K562 (cell line): ENCODE measurements around the gene TMC4. TPM values are rescaled to one million over a fixed set of nuclear protein-coding genes. Genes with fewer than 3 reads are reported as not detected.

Experiments
- ATAC-seq: fragments of 200-7000 bp; cut with Tn5 transposase; 3 replicates; pipeline ENCODE4 v1.9.1; 2020; ENCODE audit warnings: moderate library complexity
- BruUV-seq: library from RNA; stranded (reverse); fragments of 400-500 nt; replicated peaks from 2 replicates; lab custom pipeline; 2021; lab: Mats Ljungman, UMichigan
- CTCF ChIA-PET: fragments of 300-600 bp; formaldehyde crosslinking; extraction: SDS; loops from one replicate; lab custom pipeline; 2021; ENCODE audit warnings: low intra/inter-chr PET ratio; lab: Yijun Ruan, JAX
- POLR2A ChIA-PET: fragments of 300-600, 350-650 bp; sonication (Branson Sonifier 250); formaldehyde crosslinking; extraction: SDS; loops from one replicate; lab custom pipeline; 2021; ENCODE audit warnings: antibody characterized with exemption, inconsistent platforms; lab: Yijun Ruan, JAX
- DNase-seq, 4 experiments: peaks; one replicate each; pipeline versions ENCODE4 v3.0.0 to v3.0.0-alpha.2; 2011 to 2018; ENCODE audit warnings: low spot score in 3 of 4, mixed read lengths in 3 of 4; ENCODE audit errors: extremely low read depth in 1 of 4
- FAIRE-seq: peaks from 2 replicates; lab custom pipeline; 2011; peaks lifted over from hg19 to GRCh38; lab: Jason Lieb, UNC
- H2AFZ ChIP-seq: 2 replicates; pipeline ENCODE4 v1.6.0; 2011; ENCODE audit warnings: low read depth, low read length, control low read depth, inconsistent platforms
- H3K27ac ChIP-seq: fragments of 200-600 bp; 3 replicates; pipeline ENCODE4 v1.8.0; 2011; ENCODE audit warnings: low read depth, mild to moderate bottlenecking, control low read depth, inconsistent platforms, low read length, moderate library complexity, mixed read lengths; ENCODE audit errors: extremely low read depth
- H3K27me3 ChIP-seq, 2 experiments: fragments of 300-600 bp in 1 of 2; 2 replicates in 1 of 2; 3 replicates in 1 of 2; pipeline versions ENCODE4 v1.6.0 to v1.8.0; 2011; ENCODE audit warnings: inconsistent platforms in 2 of 2, low read length in 2 of 2, mild to moderate bottlenecking in 1 of 2, mixed read lengths in 1 of 2, moderate library complexity in 1 of 2; ENCODE audit not compliant: control insufficient read depth in 2 of 2, insufficient read depth in 2 of 2
- H3K36me3 ChIP-seq: fragments of 300-600 bp; 3 replicates; pipeline ENCODE4 v1.8.0; 2011; ENCODE audit warnings: mild to moderate bottlenecking, low read length, inconsistent platforms; ENCODE audit not compliant: control insufficient read depth, insufficient read depth
- H3K4me1 ChIP-seq, 2 experiments: fragments of 200-600 bp in 1 of 2; replicated peaks in 1 of 2; 2 replicates in 1 of 2; 3 replicates in 1 of 2; pipeline versions ENCODE4 v1.5.1 to v1.8.0; 2011; ENCODE audit warnings: inconsistent platforms in 2 of 2, low read length in 2 of 2, mild to moderate bottlenecking in 1 of 2, mixed read lengths in 1 of 2, moderate library complexity in 1 of 2; ENCODE audit not compliant: control insufficient read depth in 2 of 2, insufficient read depth in 2 of 2
- H3K4me2 ChIP-seq: 2 replicates; pipeline ENCODE4 v1.6.1; 2011; ENCODE audit warnings: low read length, control low read depth, inconsistent platforms, mixed read lengths; ENCODE audit not compliant: insufficient read depth
- H3K4me3 ChIP-seq: fragments of 200-600 bp; sonication (generic), shearing (Covaris generic); 2 replicates; pipeline ENCODE4 v1.5.1; 2016; ENCODE audit warnings: control low read depth, inconsistent platforms
- H3K79me2 ChIP-seq: fragments of 200-600 bp; 3 replicates; pipeline ENCODE4 v1.8.0; 2011; ENCODE audit warnings: low read length, inconsistent platforms; ENCODE audit not compliant: control insufficient read depth, insufficient read depth
- H3K9ac ChIP-seq, 2 experiments: 2 replicates each; pipeline versions ENCODE4 v1.6.0 to v1.6.1; 2011; ENCODE audit warnings: low read depth in 2 of 2, low read length in 2 of 2, control low read depth in 1 of 2, inconsistent platforms in 1 of 2, mild to moderate bottlenecking in 1 of 2, mixed read lengths in 1 of 2; ENCODE audit not compliant: insufficient read depth in 1 of 2
- H3K9me1 ChIP-seq: one replicate; pipeline ENCODE4 v1.6.0; 2011; ENCODE audit warnings: inconsistent platforms, mild to moderate bottlenecking, low read length, moderate library complexity; ENCODE audit not compliant: control insufficient read depth, insufficient read depth
- H3K9me3 ChIP-seq: replicated peaks from 2 replicates; pipeline ENCODE4 v1.5.1; 2011; ENCODE audit warnings: low read depth, low read length, inconsistent platforms; ENCODE audit not compliant: control insufficient read depth, insufficient read depth
- H4K20me1 ChIP-seq: replicated peaks from 2 replicates; pipeline ENCODE4 v1.6.1; 2011; ENCODE audit warnings: low read length, inconsistent platforms, mixed read lengths; ENCODE audit not compliant: control insufficient read depth, insufficient read depth
- E4F1 ChIP-seq: fragments of 250-450 bp; sonication (Bioruptor Pico); IDR thresholded peaks from 2 replicates; pipeline ENCODE4 v1.5.0; 2021; ENCODE audit warnings: mild to moderate bottlenecking, borderline replicate concordance
- FOS ChIP-seq: IDR thresholded peaks from 3 replicates; pipeline ENCODE4 v1.6.1; 2011; ENCODE audit not compliant: insufficient read length; ENCODE audit errors: extremely low read depth
- GABPB1 ChIP-seq: sonication (generic); formaldehyde crosslinking; IDR thresholded peaks from 2 replicates; pipeline ENCODE4 v1.8.0; 2022; ENCODE audit warnings: mild to moderate bottlenecking, missing genetic modification reagents
- MYNN ChIP-seq, 2 experiments: sonication (generic); formaldehyde crosslinking in 1 of 2; IDR thresholded peaks; 2 replicates each; pipeline versions ENCODE4 v1.5.0 to v1.6.1; 2016 to 2020; ENCODE audit warnings: antibody characterized with exemption in 1 of 2, missing genetic modification reagents in 1 of 2
- NUFIP1 ChIP-seq: fragments of 450-650 bp; IDR thresholded peaks from 2 replicates; pipeline ENCODE4 v1.6.1; 2018; ENCODE audit not compliant: partially characterized antibody
- POLR2AphosphoS2 ChIP-seq: IDR thresholded peaks from 2 replicates; pipeline ENCODE4 v1.6.1; 2012; ENCODE audit warnings: low read length, improper control_type of control experiment
- RBM34 ChIP-seq: fragments of 200-400 bp; formaldehyde crosslinking; IDR thresholded peaks from 2 replicates; pipeline ENCODE4 v1.6.1; 2018; ENCODE audit warnings: low read length, borderline replicate concordance; ENCODE audit not compliant: insufficient read depth
- RNF2 ChIP-seq: sonication (generic); IDR thresholded peaks from 2 replicates; pipeline ENCODE4 v1.6.1; 2016
- RREB1 ChIP-seq: fragments of 250-450 bp; sonication (Bioruptor Pico); IDR thresholded peaks from 2 replicates; pipeline ENCODE4 v1.4.0; 2020
- ZBED1 ChIP-seq: IDR thresholded peaks from 2 replicates; pipeline ENCODE4 v1.6.1; 2014
- ZNF263 ChIP-seq: sonication (generic); formaldehyde crosslinking; IDR thresholded peaks from 2 replicates; pipeline ENCODE4 v1.8.0; 2022; ENCODE audit warnings: mild to moderate bottlenecking, missing genetic modification reagents, borderline replicate concordance
- ZNF41 ChIP-seq: fragments of 250-450 bp; sonication (Bioruptor Pico); conservative IDR thresholded peaks from 2 replicates; pipeline ENCODE4 v1.4.0; 2020; ENCODE audit warnings: mild to moderate bottlenecking
- ZSCAN29 ChIP-seq: fragments of 450-650 bp; IDR thresholded peaks from 2 replicates; pipeline ENCODE4 v1.6.1; 2017
- WGBS: fragments of 100-300 bp; shearing (Covaris generic); methylation state at CpG from one replicate; pipeline ENCODE4 v1.1.6; 2016; ENCODE audit warnings: low coverage, mixed read lengths; ENCODE audit not compliant: insufficient coverage; ENCODE audit errors: missing lambda C conversion rate; 5-methylcytosine and 5-hydroxymethylcytosine counted together
- in situ Hi-C: fragments of 300-500 bp; cut with MboI; formaldehyde crosslinking; loops from 4 replicates; pipeline ENCODE4 v1.15.0; 2018; ENCODE audit warnings: inconsistent platforms, mixed read lengths
- intact Hi-C: fragments of 100-400 bp; cut with micrococcal nuclease; formaldehyde crosslinking; loops from 2 replicates; pipeline ENCODE4 v1.14.2; 2022
- polyA plus RNA-seq, 8 experiments: library from polyadenylated mRNA; depleted of rRNA in 4 of 8; stranded (reverse) in 5 of 8; unstranded in 3 of 8; fragments of >200 nt; fragmentation: Nextera tagmentation in 2 of 8; fragmentation: Illumina TruSeq in 1 of 8; extraction: Ambion mirVana in 2 of 8; extraction: Trizol in 1 of 8; gene quantifications; 2 replicates each; pipeline versions ENCODE4 v1.2.1 to v1.2.3, GENCODE V29; 2011 to 2014; ENCODE audit warnings: inconsistent platforms in 1 of 8, missing spikeins in 1 of 8
- total RNA-seq, 7 experiments: library from RNA; depleted of rRNA in 6 of 7; stranded (reverse); fragments of >200 nt in 6 of 7; fragmentation: Illumina TruSeq in 2 of 7; extraction: Trizol in 2 of 7; gene quantifications; 2 replicates each; pipeline versions ENCODE4 v1.2.1 to v1.2.3, GENCODE V29; 2011 to 2021; ENCODE audit warnings: low replicate concordance in 1 of 7
- TF ChIP-seq, protein P1 (sequence below): sonication (generic); formaldehyde crosslinking; IDR thresholded peaks from 2 replicates; pipeline ENCODE4 v1.8.1; 2023; ENCODE audit warnings: mild to moderate bottlenecking, missing genetic modification reagents

The TMC4 gene
- total and polyA plus RNA-seq, 9 of the 15 experiments (the other 6 are each of a cell fraction or from before 2014, with no cell fraction given): 0.12 to 0.79 (median 0.36) TPM; not detected in 2

DNA sequence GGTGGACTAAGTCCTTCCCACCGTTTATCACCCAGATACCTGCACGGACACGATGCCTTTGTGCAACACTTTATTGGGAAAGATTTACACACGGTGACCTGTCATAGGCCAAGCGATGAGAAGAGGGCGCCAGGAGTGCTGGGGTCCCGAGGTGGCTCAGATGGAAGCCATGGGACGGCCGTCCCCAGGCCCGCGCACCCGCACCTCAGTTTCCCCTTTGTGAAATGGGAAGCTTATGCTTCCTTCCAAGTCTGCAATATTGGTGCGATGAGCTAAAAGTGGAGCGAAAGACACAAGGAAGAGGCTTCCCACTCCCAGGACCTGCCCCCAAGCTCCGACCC, 369 bp upstream of the TMC4 start:
- H2AFZ ChIP-seq: no peak overlapping the region
- 54% methylated on average over 13 of the region's 15 CpGs for WGBS
- no peak for FAIRE-seq
- TF ChIP-seq NUFIP1 (no peak), MYNN (IDR thresholded peaks at IDR 0.05) (0 out of 2 replicates have a peak, but pooled peaks have one; percentile 10), MYNN (CRISPR knock-in tag; IDR thresholded peaks at IDR 0.05) (no peak), ZSCAN29 (no peak), RBM34 (no peak), POLR2AphosphoS2 (peak; percentile 27; the same call in 1 of the 2 replicates), RREB1 (CRISPR knock-in tag) (no peak), ZNF263 (CRISPR knock-in tag) (no peak), RNF2 (no peak), E4F1 (CRISPR knock-in tag) (no peak), FOS (no peak), ZBED1 (no peak), ZNF41 (CRISPR knock-in tag) (no peak), GABPB1 (no peak)
- TF ChIP-seq, protein P1, sequence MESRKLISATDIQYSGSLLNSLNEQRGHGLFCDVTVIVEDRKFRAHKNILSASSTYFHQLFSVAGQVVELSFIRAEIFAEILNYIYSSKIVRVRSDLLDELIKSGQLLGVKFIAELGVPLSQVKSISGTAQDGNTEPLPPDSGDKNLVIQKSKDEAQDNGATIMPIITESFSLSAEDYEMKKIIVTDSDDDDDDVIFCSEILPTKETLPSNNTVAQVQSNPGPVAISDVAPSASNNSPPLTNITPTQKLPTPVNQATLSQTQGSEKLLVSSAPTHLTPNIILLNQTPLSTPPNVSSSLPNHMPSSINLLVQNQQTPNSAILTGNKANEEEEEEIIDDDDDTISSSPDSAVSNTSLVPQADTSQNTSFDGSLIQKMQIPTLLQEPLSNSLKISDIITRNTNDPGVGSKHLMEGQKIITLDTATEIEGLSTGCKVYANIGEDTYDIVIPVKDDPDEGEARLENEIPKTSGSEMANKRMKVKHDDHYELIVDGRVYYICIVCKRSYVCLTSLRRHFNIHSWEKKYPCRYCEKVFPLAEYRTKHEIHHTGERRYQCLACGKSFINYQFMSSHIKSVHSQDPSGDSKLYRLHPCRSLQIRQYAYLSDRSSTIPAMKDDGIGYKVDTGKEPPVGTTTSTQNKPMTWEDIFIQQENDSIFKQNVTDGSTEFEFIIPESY (CRISPR knock-in tag): 0 out of 2 replicates have a peak, but pooled peaks have one; percentile 18

More for the DNA sequence above, 369 bp upstream of the TMC4 start:
- DNase-seq (no peak), ATAC-seq (no peak)
- POLR2A ChIA-PET: interaction anchor here (0.8 to 3.4 kb wide), 3 partner anchors 10 to 29 kb away, joined by 5 to 19 read pairs (median 12); partner anchors contain the start of genes MBOAT7, RPS9 and TSEN34
- in situ Hi-C loops: no loop called here
- peaks cover 15% of the 10 kb centered on the region; the same call in 2 of the 3 replicates for H3K36me3 ChIP-seq
- no peaks in the 10 kb centered on the region for H4K20me1 ChIP-seq
- no peak overlapping the region for H3K4me2 ChIP-seq
- peaks cover 2 to 40% of the 10 kb centered on the region in 2 experiments; a peak in 2 of 5 replicates for H3K4me1 ChIP-seq
- no peaks in the 10 kb centered on the region for H3K9me1 ChIP-seq
- no peaks in the 10 kb centered on the region for H3K9me3 ChIP-seq
- CTCF ChIA-PET: no interaction called here
- no peak overlapping the region for H3K9ac ChIP-seq
- H3K79me2 ChIP-seq: no peaks in the 10 kb centered on the region
- intact Hi-C loops: no loop called here
- no peak overlapping the region for H3K27ac ChIP-seq
- no peaks in the 10 kb centered on the region for H3K27me3 ChIP-seq
- no TSS peak for BruUV-seq
- H3K4me3 ChIP-seq: no peak overlapping the region
